GM18526 (cell line): ENCODE data around the gene CAAP1.

Experiments
- POLR2A ChIP-seq: IDR thresholded peaks from 3 replicates; pipeline ENCODE4 v1.6.1; 2011; ENCODE audit not compliant: insufficient read length; ENCODE audit errors: extremely low read depth

Gene CAAP1

GRCh38 chr9:26892251-26893029, at the start of gene CAAP1:
Gene CAAP1 (minus strand): TSS chr9:26892802. CDS start chr9:26892715, 87 bp downstream.
- peak; percentile 85 for TF ChIP-seq POLR2A

GRCh38 chr9:26940779-26941178, 48.2 kb upstream of the CAAP1 start:
- TF ChIP-seq POLR2A: no peak

- TF ChIP-seq POLR2A: no peak
These were observed 47.5 kb upstream of the CAAP1 start for GRCh38 chr9:26939955-26940711.

- TF ChIP-seq POLR2A: no peak
These were observed 45.3 kb upstream of the CAAP1 start for GRCh38 chr9:26937816-26938371.

- TF ChIP-seq POLR2A: no peak
These were observed 43.2 kb upstream of the CAAP1 start for GRCh38 chr9:26935847-26936246.

GRCh38 chr9:26928902-26929495, 36.4 kb upstream of the CAAP1 start:
- TF ChIP-seq POLR2A: no peak

- no peak for TF ChIP-seq POLR2A
These were observed 33.0 kb upstream of the CAAP1 start for GRCh38 chr9:26925609-26926008.

GRCh38 chr9:26919698-26920097, 27.1 kb upstream of the CAAP1 start:
- no peak for TF ChIP-seq POLR2A

- TF ChIP-seq POLR2A: no peak
These were observed 20.6 kb upstream of the CAAP1 start for GRCh38 chr9:26913138-26913668.

- no peak for TF ChIP-seq POLR2A
These were observed 12.1 kb upstream of the CAAP1 start for GRCh38 chr9:26904671-26905070.

GRCh38 chr9:26904070-26904469, 11.5 kb upstream of the CAAP1 start:
- no peak for TF ChIP-seq POLR2A

GRCh38 chr9:26893030-26893676, 551 bp upstream of the CAAP1 start:
- no peak for TF ChIP-seq POLR2A

- TF ChIP-seq POLR2A: no peak
These were observed 876 bp downstream of the CAAP1 start for GRCh38 chr9:26891726-26892125.

GRCh38 chr9:26888271-26888670, 4.3 kb downstream of the CAAP1 start:
- no peak for TF ChIP-seq POLR2A

- no peak for TF ChIP-seq POLR2A
These were observed 10.4 kb downstream of the CAAP1 start for GRCh38 chr9:26882154-26882553.

GRCh38 chr9:26880262-26880661, 12.3 kb downstream of the CAAP1 start:
- no peak for TF ChIP-seq POLR2A

- no peak for TF ChIP-seq POLR2A
These were observed 22.3 kb downstream of the CAAP1 start for GRCh38 chr9:26870292-26870691.
